ENCODE measurements around the gene ITGA8. TPM values are rescaled to one million over a fixed set of nuclear protein-coding genes. Genes with fewer than 3 reads are reported as not detected.

ITGA8 gene
- polyA plus RNA-seq, 1 donor (not counting 4 experiments of a cell fraction or from before 2014, with no cell fraction given), result not detected

DNA sequence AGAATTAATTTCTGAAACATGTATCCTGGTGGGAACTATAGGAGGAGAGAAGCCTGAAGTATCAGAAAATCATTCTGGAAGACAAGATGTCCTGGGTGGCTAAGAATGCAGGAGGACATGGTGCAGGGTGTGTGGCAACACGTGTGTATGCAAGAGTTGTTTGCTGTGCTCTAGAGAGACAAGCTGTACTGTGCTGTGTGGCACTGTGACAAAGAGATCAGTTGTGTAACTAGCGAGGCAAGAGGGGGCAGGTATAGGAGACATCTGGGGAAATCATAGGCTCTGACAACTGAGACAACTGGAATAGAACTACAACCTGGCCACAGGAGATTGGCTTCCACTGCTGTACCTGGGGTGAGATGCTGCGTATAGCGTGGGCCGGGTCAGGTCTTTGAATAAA, 9.3 kb downstream of the ITGA8 start:
- dilution Hi-C loops (cut with MboI; ENCODE audit: extremely low pct_ligation_motif_present, low sequenced_read_pairs), result no loop called here
- no peaks in the 10 kb centered on the region for H3K4me1 ChIP-seq (ENCODE audit: control insufficient read depth, extremely low read depth, insufficient read depth, low read length)
- H3K79me2 ChIP-seq (ENCODE audit: control insufficient read depth, insufficient read depth, low read length), result no peaks in the 10 kb centered on the region
- no peaks in the 10 kb centered on the region for H3K9me3 ChIP-seq (ENCODE audit: control insufficient read depth, low read depth, low read length)
- FAIRE-seq (no peak), DNase-seq (ENCODE audit: low read depth, low spot score) (no peak)
- H3K4me3 ChIP-seq (ENCODE audit: control insufficient read depth in 2 of 3, extremely low read depth in 1 of 3, insufficient read depth in 2 of 3, low read depth in 1 of 3, low read length in 3 of 3), result no peak overlapping the region
- H3K27me3 ChIP-seq (ENCODE audit: control insufficient read depth, extremely low read depth, insufficient read depth, low read length), result no peaks in the 10 kb centered on the region
- no peaks in the 10 kb centered on the region for H3K36me3 ChIP-seq (ENCODE audit: control insufficient read depth in 2 of 2, extremely low read depth in 1 of 2, insufficient read depth in 2 of 2, low read length in 2 of 2)
- H3K27ac ChIP-seq (ENCODE audit: control insufficient read depth, insufficient read depth, low read length), result no peak overlapping the region
- H3K9me1 ChIP-seq (ENCODE audit: control insufficient read depth, extremely low read depth, insufficient read depth, low read length), result no peaks in the 10 kb centered on the region
- no peak for TF ChIP-seq EZH2 (IDR thresholded peaks at IDR 0.05; ENCODE audit: low read length)
- TF ChIP-seq, protein P1, sequence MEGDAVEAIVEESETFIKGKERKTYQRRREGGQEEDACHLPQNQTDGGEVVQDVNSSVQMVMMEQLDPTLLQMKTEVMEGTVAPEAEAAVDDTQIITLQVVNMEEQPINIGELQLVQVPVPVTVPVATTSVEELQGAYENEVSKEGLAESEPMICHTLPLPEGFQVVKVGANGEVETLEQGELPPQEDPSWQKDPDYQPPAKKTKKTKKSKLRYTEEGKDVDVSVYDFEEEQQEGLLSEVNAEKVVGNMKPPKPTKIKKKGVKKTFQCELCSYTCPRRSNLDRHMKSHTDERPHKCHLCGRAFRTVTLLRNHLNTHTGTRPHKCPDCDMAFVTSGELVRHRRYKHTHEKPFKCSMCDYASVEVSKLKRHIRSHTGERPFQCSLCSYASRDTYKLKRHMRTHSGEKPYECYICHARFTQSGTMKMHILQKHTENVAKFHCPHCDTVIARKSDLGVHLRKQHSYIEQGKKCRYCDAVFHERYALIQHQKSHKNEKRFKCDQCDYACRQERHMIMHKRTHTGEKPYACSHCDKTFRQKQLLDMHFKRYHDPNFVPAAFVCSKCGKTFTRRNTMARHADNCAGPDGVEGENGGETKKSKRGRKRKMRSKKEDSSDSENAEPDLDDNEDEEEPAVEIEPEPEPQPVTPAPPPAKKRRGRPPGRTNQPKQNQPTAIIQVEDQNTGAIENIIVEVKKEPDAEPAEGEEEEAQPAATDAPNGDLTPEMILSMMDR (optimal IDR thresholded peaks at IDR 0.05 in 1 of 3, IDR thresholded peaks at IDR 0.05 in 1 of 3, conservative IDR thresholded peaks at IDR 0.05 in 1 of 3; ENCODE audit: extremely low read depth in 1 of 3, insufficient read depth in 2 of 3, low read length in 3 of 3), result no peak
- H3K9ac ChIP-seq (ENCODE audit: control insufficient read depth, extremely low read depth, insufficient read depth, low read length), result no peak overlapping the region
- no peaks in the 10 kb centered on the region for H4K20me1 ChIP-seq (ENCODE audit: control insufficient read depth, extremely low read depth, insufficient read depth, low read length)
- H2AFZ ChIP-seq (ENCODE audit: control insufficient read depth, low read length), result no peak overlapping the region
- no peak overlapping the region for H3K4me2 ChIP-seq (ENCODE audit: control insufficient read depth, extremely low read depth, insufficient read depth, low read depth, low read length)

DNA sequence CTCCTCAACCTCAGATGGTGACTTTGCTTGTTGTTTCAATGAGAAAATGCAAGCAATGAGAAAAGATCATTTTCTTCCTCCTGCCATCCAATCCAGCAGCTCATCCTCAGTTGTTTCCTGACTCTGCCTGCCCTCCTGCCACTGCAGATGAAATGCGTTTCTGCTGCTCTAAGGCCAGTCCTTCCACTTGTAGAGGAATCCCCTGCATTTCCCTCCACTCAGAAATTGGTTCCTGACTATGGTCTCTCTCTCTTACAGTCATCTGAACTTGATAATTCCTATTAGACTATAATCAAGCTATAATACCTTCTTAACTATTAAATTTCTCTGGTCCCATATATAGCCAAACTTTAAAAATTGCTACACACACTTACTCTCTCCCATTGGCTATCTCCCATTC, 14.4 kb downstream of the ITGA8 start:
- FAIRE-seq, result no peak
- dilution Hi-C loops (cut with MboI; ENCODE audit: extremely low pct_ligation_motif_present, low sequenced_read_pairs), result no loop called here
- no peaks in the 10 kb centered on the region for H3K36me3 ChIP-seq (ENCODE audit: control insufficient read depth in 2 of 2, extremely low read depth in 1 of 2, insufficient read depth in 2 of 2, low read length in 2 of 2)

More for the DNA sequence above, 14.4 kb downstream of the ITGA8 start:
- no peak overlapping the region for H2AFZ ChIP-seq (ENCODE audit: control insufficient read depth, low read length)
- no peaks in the 10 kb centered on the region for H3K9me1 ChIP-seq (ENCODE audit: control insufficient read depth, extremely low read depth, insufficient read depth, low read length)
- H3K9me3 ChIP-seq (ENCODE audit: control insufficient read depth, low read depth, low read length), result no peaks in the 10 kb centered on the region
- H3K27me3 ChIP-seq (ENCODE audit: control insufficient read depth, extremely low read depth, insufficient read depth, low read length), result no peaks in the 10 kb centered on the region
- no peak overlapping the region for H3K27ac ChIP-seq (ENCODE audit: control insufficient read depth, insufficient read depth, low read length)
- no peaks in the 10 kb centered on the region for H3K79me2 ChIP-seq (ENCODE audit: control insufficient read depth, insufficient read depth, low read length)
- no peaks in the 10 kb centered on the region for H4K20me1 ChIP-seq (ENCODE audit: control insufficient read depth, extremely low read depth, insufficient read depth, low read length)
- H3K4me2 ChIP-seq (ENCODE audit: control insufficient read depth, extremely low read depth, insufficient read depth, low read depth, low read length), result no peak overlapping the region
- no peak overlapping the region for H3K4me3 ChIP-seq (ENCODE audit: control insufficient read depth in 2 of 3, extremely low read depth in 1 of 3, insufficient read depth in 2 of 3, low read depth in 1 of 3, low read length in 3 of 3)
- H3K4me1 ChIP-seq (ENCODE audit: control insufficient read depth, extremely low read depth, insufficient read depth, low read length), result no peaks in the 10 kb centered on the region
- H3K9ac ChIP-seq (ENCODE audit: control insufficient read depth, extremely low read depth, insufficient read depth, low read length), result no peak overlapping the region
- TF ChIP-seq, protein P1 (optimal IDR thresholded peaks at IDR 0.05 in 1 of 3, IDR thresholded peaks at IDR 0.05 in 1 of 3, conservative IDR thresholded peaks at IDR 0.05 in 1 of 3; ENCODE audit: extremely low read depth in 1 of 3, insufficient read depth in 2 of 3, low read length in 3 of 3), result no peak
- no peak for TF ChIP-seq EZH2 (IDR thresholded peaks at IDR 0.05; ENCODE audit: low read length)
- DNase-seq (ENCODE audit: low read depth, low spot score), result no peak
